ENCODE results near the gene ALOX12B.

GRCh38 chr17:8124350-8125153 lies 37.0 kb upstream of the ALOX12B start:
- TF ChIP-seq CTCF (conservative IDR thresholded peaks at IDR 0.05) (no peak), ZFX (IDR thresholded peaks at IDR 0.05) (no peak)

All from C4-2B (cell line).